ENCODE data around the gene MCM5.
"Not testable (repeated sequence)": the region's sequence is repeated elsewhere in the genome, so short reads cannot be mapped to it uniquely, and the experiment has no call there.

The MCM5 gene

DNA sequence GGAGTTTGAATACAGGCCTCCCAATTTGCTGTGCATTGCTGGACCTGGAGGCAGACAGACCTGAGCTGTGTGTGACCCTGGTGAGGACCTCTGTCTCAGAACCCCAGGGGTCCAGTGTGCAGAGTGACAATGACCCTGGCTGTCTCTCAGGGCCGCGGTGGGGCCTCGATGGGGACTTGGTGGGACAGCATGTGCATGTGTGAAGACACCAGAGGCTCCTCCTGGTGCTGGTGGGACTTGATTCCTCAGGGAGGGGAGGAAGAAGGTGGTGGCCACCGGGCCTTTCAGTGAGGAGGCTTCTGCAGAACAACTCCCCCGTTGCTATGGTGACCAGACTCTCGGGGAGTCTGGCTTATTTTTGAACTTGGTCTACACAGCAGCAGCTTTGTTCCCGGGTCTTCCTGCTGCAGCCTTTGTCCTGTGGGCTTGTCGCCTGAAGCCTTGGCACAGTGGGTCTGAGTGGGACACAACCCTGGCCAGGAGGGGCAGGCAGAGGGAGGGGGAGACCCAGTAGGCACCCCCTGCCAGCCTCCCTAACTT, 35.3 kb downstream of the MCM5 start:
- H3K36me3 Mint-ChIP-seq (ENCODE audit: insufficient read depth): peaks cover 9% of the 10 kb centered on the region
- ATAC-seq (replicated peaks) (no peak), DNase-seq (no peak)
- no peak overlapping the region for H3K4me3 Mint-ChIP-seq
- no peak overlapping the region for H3K27ac Mint-ChIP-seq
- H3K27me3 Mint-ChIP-seq: no peaks in the 10 kb centered on the region
- H3K4me1 Mint-ChIP-seq (ENCODE audit: low read depth in 2 of 2): peaks cover 2 to 5% of the 10 kb centered on the region in 2 donors
- no peaks in the 10 kb centered on the region for H3K9me3 Mint-ChIP-seq

DNA sequence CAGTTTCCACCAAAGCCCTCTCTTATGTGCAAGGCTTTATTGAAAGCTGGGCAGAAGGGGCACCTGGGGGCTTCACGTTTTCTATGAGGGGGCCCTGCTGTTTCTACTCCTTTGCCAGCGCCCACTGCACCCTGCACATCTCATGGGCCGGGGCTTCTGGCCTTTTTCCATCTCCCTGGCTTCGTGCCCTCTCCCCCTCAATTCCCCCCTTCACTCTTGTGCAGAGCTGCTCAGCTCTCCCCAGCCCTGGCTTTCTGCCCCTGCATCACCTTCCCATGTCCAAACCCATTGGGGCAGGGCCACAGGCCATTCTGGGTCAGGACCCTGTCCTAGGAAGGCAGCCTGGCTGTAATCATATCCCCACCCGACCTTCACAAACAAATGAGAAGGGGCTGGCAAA, 36.5 kb downstream of the MCM5 start:
- no peak for DNase-seq
- ATAC-seq (replicated peaks): no peak
- no peaks in the 10 kb centered on the region for H3K27me3 Mint-ChIP-seq
- H3K36me3 Mint-ChIP-seq (ENCODE audit: insufficient read depth): peaks cover 6% of the 10 kb centered on the region
- peaks cover 2 to 5% of the 10 kb centered on the region in 2 donors for H3K4me1 Mint-ChIP-seq (ENCODE audit: low read depth in 2 of 2)
- no peak overlapping the region for H3K27ac Mint-ChIP-seq
- H3K4me3 Mint-ChIP-seq: no peak overlapping the region
- H3K9me3 Mint-ChIP-seq: no peaks in the 10 kb centered on the region

GRCh38 chr22:35437049-35437448, 37.1 kb downstream of the MCM5 start:
- no peak overlapping the region for H3K4me3 Mint-ChIP-seq
- H3K9me3 Mint-ChIP-seq: no peaks in the 10 kb centered on the region
- peaks cover 2 to 5% of the 10 kb centered on the region in 2 donors for H3K4me1 Mint-ChIP-seq (ENCODE audit: low read depth in 2 of 2)
- ATAC-seq (replicated peaks): no peak
- no peak overlapping the region for H3K27ac Mint-ChIP-seq
- DNase-seq: no peak
- no peaks in the 10 kb centered on the region for H3K27me3 Mint-ChIP-seq
- peaks cover 6% of the 10 kb centered on the region for H3K36me3 Mint-ChIP-seq (ENCODE audit: insufficient read depth)

- not testable (repeated sequence) for H3K36me3 Mint-ChIP-seq (ENCODE audit: insufficient read depth); H3K27ac Mint-ChIP-seq; H3K9me3 Mint-ChIP-seq; H3K4me1 Mint-ChIP-seq (ENCODE audit: low read depth in 2 of 2); H3K4me3 Mint-ChIP-seq; H3K27me3 Mint-ChIP-seq; DNase-seq; ATAC-seq (replicated peaks)
Observed at GRCh38 chr22:35438673-35439364, 38.9 kb downstream of the MCM5 start.

DNA sequence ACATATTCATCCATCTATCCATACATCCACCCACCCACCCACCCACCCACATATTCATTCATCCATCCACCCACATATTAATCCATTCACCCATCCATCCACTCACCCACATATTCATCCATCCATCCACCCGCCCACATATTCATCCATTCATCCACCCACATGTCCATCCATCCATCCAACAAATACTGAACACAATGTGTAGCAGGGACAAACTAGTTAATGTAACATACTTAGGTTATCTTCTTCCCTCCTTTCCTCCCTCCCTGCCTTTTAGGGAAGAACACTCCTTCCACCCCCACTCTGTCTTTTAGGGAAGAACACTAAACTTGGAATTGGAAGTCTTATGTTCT, 39.4 kb downstream of the MCM5 start:
- H3K27me3 Mint-ChIP-seq: no peaks in the 10 kb centered on the region
- no peak for DNase-seq
- no peak overlapping the region for H3K27ac Mint-ChIP-seq
- no peak for ATAC-seq (replicated peaks)
- H3K4me1 Mint-ChIP-seq (ENCODE audit: low read depth in 2 of 2): peaks cover 2 to 11% of the 10 kb centered on the region in 2 donors
- H3K9me3 Mint-ChIP-seq: no peaks in the 10 kb centered on the region
- peaks cover under 1% of the 10 kb centered on the region for H3K36me3 Mint-ChIP-seq (ENCODE audit: insufficient read depth)
- no peak overlapping the region for H3K4me3 Mint-ChIP-seq

DNA sequence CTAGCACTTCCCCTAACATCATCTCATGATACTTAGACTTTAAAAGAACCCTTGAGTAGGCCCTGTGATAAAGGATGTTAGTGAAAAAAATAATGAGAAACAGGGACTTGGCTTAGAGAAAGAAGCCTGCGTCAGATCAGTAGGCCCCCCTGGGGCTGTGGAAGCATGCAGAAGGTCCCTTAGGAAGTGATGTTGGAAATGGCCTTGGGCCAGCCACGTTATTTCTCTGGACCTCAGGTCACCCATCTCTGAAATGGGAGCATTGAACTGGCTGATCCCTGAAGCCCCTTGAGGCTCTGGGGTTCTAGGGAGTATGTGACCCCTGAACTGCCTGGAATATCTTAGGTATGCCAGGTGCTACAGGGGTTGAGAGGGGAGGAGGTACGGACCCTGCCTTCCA, 40.2 kb downstream of the MCM5 start:
- no peaks in the 10 kb centered on the region for H3K9me3 Mint-ChIP-seq
- no peaks in the 10 kb centered on the region for H3K36me3 Mint-ChIP-seq (ENCODE audit: insufficient read depth)
- peaks cover 0 to 11% of the 10 kb centered on the region in 2 donors for H3K4me1 Mint-ChIP-seq (ENCODE audit: low read depth in 2 of 2)
- no peak overlapping the region for H3K4me3 Mint-ChIP-seq
- H3K27me3 Mint-ChIP-seq: no peaks in the 10 kb centered on the region
- DNase-seq: no peak
- no peak overlapping the region for H3K27ac Mint-ChIP-seq
- ATAC-seq (replicated peaks): no peak

GRCh38 chr22:35441489-35442100, 41.7 kb downstream of the MCM5 start:
- ATAC-seq (replicated peaks) (no peak), DNase-seq (no peak)
- no peaks in the 10 kb centered on the region for H3K36me3 Mint-ChIP-seq (ENCODE audit: insufficient read depth)
- H3K9me3 Mint-ChIP-seq: no peaks in the 10 kb centered on the region
- H3K27me3 Mint-ChIP-seq: no peaks in the 10 kb centered on the region
- no peak overlapping the region for H3K4me3 Mint-ChIP-seq
- no peak overlapping the region for H3K27ac Mint-ChIP-seq
- H3K4me1 Mint-ChIP-seq (ENCODE audit: low read depth in 2 of 2): peaks cover 0 to 11% of the 10 kb centered on the region in 2 donors

DNA sequence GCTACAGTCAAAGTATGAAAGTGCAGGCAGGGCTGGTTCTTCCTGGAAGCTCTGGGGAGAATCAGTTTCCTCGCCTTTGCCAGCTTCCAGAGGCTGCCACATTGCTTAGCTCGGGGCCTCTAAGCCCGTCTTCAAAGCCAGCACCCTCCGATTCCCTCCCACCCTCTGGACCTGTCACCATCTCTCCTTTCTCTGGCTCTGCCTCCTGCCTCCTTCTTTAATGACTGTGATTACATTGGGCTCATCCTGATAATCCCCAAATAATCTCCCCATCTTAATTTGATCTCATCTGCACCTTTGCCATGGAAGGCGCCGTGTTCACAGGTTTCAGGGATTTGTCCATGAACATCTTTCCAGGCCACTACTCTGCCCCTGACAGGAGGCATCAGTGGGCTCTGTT, 42.5 kb downstream of the MCM5 start:
- no peak overlapping the region for H3K27ac Mint-ChIP-seq
- ATAC-seq (replicated peaks): no peak
- no peaks in the 10 kb centered on the region for H3K27me3 Mint-ChIP-seq

GRCh38 chr22:35443338-35443737, 43.4 kb downstream of the MCM5 start:
- H3K4me3 Mint-ChIP-seq: no peak overlapping the region
- H3K27me3 Mint-ChIP-seq: no peaks in the 10 kb centered on the region
- no peak overlapping the region for H3K27ac Mint-ChIP-seq
- H3K4me1 Mint-ChIP-seq (ENCODE audit: low read depth in 2 of 2): peaks cover 0 to 6% of the 10 kb centered on the region in 2 donors
- H3K36me3 Mint-ChIP-seq (ENCODE audit: insufficient read depth): no peaks in the 10 kb centered on the region
- H3K9me3 Mint-ChIP-seq: no peaks in the 10 kb centered on the region
- DNase-seq: no peak
- ATAC-seq (replicated peaks): no peak

More for the DNA sequence above, 42.5 kb downstream of the MCM5 start:
- peaks cover 0 to 8% of the 10 kb centered on the region in 2 donors for H3K4me1 Mint-ChIP-seq (ENCODE audit: low read depth in 2 of 2)
- H3K9me3 Mint-ChIP-seq: no peaks in the 10 kb centered on the region
- DNase-seq: no peak
- no peaks in the 10 kb centered on the region for H3K36me3 Mint-ChIP-seq (ENCODE audit: insufficient read depth)
- H3K4me3 Mint-ChIP-seq: no peak overlapping the region

- Mint-ChIP-seq H3K4me3 (no peak overlapping the region), H3K36me3 (ENCODE audit: insufficient read depth) (no peaks in the 10 kb centered on the region), H3K27me3 (no peaks in the 10 kb centered on the region), H3K9me3 (no peaks in the 10 kb centered on the region), H3K27ac (peak overlapping the region in 1 of 2 donors; percentile 1), H3K4me1 (ENCODE audit: low read depth in 2 of 2) (peaks cover 0 to 6% of the 10 kb centered on the region in 2 donors)
- no peak for DNase-seq
- no peak for ATAC-seq (replicated peaks)
Observed at GRCh38 chr22:35443790-35444684, 44.1 kb downstream of the MCM5 start.

DNA sequence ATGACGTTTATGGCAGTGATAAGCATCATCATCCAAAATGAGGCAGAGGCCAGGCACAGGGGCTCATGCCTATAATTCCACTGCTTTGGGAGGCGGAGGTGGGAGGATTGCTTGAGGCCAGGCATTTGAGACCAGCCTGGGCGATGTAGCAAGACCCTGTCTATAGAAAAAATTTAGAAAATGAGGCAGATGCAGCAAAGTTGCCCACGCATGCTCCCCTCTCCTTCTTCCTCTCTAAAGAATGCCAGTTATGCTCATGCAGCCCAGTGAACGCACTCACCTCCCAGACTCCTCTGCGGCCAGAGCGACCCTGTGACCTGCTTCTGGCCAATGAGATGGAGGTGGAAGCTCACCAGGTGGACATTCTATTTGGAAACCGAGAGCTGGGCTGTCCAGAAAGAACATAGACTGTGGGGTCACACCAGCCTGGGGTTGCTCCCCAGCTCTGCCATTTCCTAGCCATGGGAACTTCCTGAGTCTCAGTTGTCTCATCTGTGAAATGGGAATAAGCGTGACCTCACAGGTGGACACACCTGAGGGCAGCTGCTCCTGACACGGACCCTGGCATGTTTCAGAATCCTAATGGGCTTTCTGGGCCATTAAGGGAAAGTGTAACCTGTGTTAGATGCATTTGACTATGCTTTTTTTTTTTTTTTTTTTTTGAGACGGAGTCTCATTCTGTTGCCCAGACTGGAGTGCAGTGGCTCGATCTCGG, 44.9 kb downstream of the MCM5 start:
- Mint-ChIP-seq H3K27ac (no peak overlapping the region), H3K27me3 (no peaks in the 10 kb centered on the region)

GRCh38 chr22:35445933-35446332, 46.0 kb downstream of the MCM5 start:
- H3K4me3 Mint-ChIP-seq: no peak overlapping the region
- no peaks in the 10 kb centered on the region for H3K9me3 Mint-ChIP-seq
- H3K27me3 Mint-ChIP-seq: no peaks in the 10 kb centered on the region
- H3K4me1 Mint-ChIP-seq (ENCODE audit: low read depth in 2 of 2): peaks cover 0 to 6% of the 10 kb centered on the region in 2 donors
- H3K27ac Mint-ChIP-seq: peak overlapping the region; percentile 38 to 60
- H3K36me3 Mint-ChIP-seq (ENCODE audit: insufficient read depth): no peaks in the 10 kb centered on the region
- ATAC-seq (replicated peaks) (no peak), DNase-seq (no peak)

More for the DNA sequence above, 44.9 kb downstream of the MCM5 start:
- DNase-seq (no peak), ATAC-seq (replicated peaks) (no peak)
- no peaks in the 10 kb centered on the region for H3K36me3 Mint-ChIP-seq (ENCODE audit: insufficient read depth)
- peaks cover 0 to 6% of the 10 kb centered on the region in 2 donors for H3K4me1 Mint-ChIP-seq (ENCODE audit: low read depth in 2 of 2)
- H3K9me3 Mint-ChIP-seq: no peaks in the 10 kb centered on the region
- H3K4me3 Mint-ChIP-seq: no peak overlapping the region

DNA sequence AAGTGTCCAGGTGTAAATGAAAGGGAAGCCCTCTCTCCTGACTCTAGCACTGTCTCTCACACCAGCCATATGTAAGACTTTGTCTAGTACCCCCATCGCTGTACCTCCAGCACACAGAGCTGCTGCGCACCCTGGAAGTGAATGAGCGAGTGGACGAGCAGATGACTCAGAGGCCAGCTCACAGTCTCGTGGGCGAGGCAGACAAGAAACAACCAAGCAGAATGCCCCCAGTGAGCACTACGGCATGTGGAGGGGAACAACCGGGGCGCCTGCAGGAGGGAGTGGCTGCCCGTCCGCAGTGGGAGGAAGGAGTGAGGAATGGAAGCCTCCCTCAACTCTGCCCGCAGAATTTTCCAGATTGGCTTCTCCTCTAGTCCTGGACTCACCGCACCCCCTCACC, 46.4 kb downstream of the MCM5 start:
- Mint-ChIP-seq H3K27ac (peak overlapping the region; percentile 38 to 60), H3K4me3 (no peak overlapping the region)
- no peak for DNase-seq

More for the DNA sequence above, 46.4 kb downstream of the MCM5 start:
- ATAC-seq (replicated peaks): no peak
- H3K36me3 Mint-ChIP-seq (ENCODE audit: insufficient read depth): no peaks in the 10 kb centered on the region
- peaks cover 0 to 6% of the 10 kb centered on the region in 2 donors for H3K4me1 Mint-ChIP-seq (ENCODE audit: low read depth in 2 of 2)
- no peaks in the 10 kb centered on the region for H3K9me3 Mint-ChIP-seq
- H3K27me3 Mint-ChIP-seq: no peaks in the 10 kb centered on the region

Measured in effector memory CD8-positive, alpha-beta T cell (primary cell).